ENCODE data around the gene AGBL1. TPM values are rescaled to one million over a fixed set of nuclear protein-coding genes. Genes with fewer than 3 reads are reported as not detected.

AGBL1 gene
- polyA plus RNA-seq, 1 donor (not counting 4 experiments of a cell fraction or from before 2014, with no cell fraction given) = not detected

DNA sequence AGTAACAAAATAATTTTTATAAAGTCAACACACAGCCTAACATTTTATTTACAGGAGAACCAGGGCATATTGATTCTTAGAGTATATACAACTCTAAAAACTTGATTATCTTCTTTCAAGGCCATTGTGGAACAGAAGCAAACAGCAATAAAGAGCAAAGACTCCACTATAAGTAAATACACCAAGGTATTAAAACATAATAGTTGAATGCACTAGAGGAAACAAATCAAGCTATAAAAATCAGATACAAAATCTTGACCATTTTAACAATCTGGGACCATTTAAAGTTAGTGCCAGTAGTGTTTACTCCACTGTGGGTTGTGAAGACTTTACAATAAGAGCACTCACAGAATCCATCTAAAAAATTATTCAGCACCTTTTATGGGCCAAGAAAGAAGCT is 323.6 kb downstream of the AGBL1 start:
- Histone ChIP-seq H3K4me2 (ENCODE audit: control insufficient read depth, extremely low read depth, insufficient read depth, low read depth, low read length) (no peak overlapping the region), H3K4me1 (ENCODE audit: control insufficient read depth, extremely low read depth, insufficient read depth, low read length) (no peaks in the 10 kb centered on the region)

DNA sequence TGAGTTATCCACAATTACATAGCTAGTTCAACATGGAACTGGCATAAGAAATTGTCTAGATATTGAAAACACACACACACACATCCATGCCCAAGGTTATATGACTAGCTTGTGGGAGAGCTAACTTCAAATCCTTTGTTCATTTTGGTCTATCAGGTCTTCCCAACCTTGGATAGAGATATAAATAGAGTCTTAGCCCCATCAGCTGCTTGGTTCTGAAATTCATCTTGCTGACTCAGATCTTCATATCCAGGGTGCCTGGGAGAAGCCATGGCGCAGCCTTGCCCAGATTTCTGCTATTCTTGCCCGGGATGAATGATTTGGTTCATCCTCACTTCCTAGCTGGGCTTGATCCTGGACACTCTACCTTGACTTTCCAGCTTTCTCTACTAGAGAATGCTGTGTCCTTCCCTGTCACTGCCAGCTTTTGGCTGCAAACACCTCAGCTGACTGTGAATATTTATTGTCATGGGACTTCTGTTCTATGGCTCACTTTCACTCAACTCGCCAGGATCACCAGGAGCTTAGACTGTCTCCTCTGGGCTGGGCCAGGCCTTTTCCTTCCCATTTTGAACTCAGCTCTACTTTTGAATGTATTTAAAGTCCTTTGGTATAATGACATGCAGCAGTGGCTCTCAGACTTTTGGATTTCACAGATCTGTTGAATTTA is 324.4 kb downstream of the AGBL1 start:
- Histone ChIP-seq H4K20me1 (ENCODE audit: control insufficient read depth, extremely low read depth, insufficient read depth, low read length) (no peaks in the 10 kb centered on the region), H3K9me1 (ENCODE audit: control insufficient read depth, extremely low read depth, insufficient read depth, low read length) (no peaks in the 10 kb centered on the region), H3K27ac (ENCODE audit: control insufficient read depth, insufficient read depth, low read length) (no peak overlapping the region), H3K79me2 (ENCODE audit: control insufficient read depth, insufficient read depth, low read length) (no peaks in the 10 kb centered on the region), H2AFZ (ENCODE audit: control insufficient read depth, low read length) (no peak overlapping the region), H3K9ac (ENCODE audit: control insufficient read depth, extremely low read depth, insufficient read depth, low read length) (no peak overlapping the region), H3K4me2 (ENCODE audit: control insufficient read depth, extremely low read depth, insufficient read depth, low read depth, low read length) (no peak overlapping the region), H3K9me3 (ENCODE audit: control insufficient read depth, low read depth, low read length) (no peaks in the 10 kb centered on the region), H3K4me3 (ENCODE audit: control insufficient read depth in 2 of 3, extremely low read depth in 1 of 3, insufficient read depth in 2 of 3, low read depth in 1 of 3, low read length in 3 of 3) (no peak overlapping the region), H3K36me3 (ENCODE audit: control insufficient read depth in 2 of 2, extremely low read depth in 1 of 2, insufficient read depth in 2 of 2, low read length in 2 of 2) (no peaks in the 10 kb centered on the region), H3K27me3 (ENCODE audit: control insufficient read depth, extremely low read depth, insufficient read depth, low read length) (no peaks in the 10 kb centered on the region), H3K4me1 (ENCODE audit: control insufficient read depth, extremely low read depth, insufficient read depth, low read length) (no peaks in the 10 kb centered on the region)
- dilution Hi-C loops (cut with MboI; ENCODE audit: extremely low pct_ligation_motif_present, low sequenced_read_pairs) = no loop called here
- TF ChIP-seq EZH2 (IDR thresholded peaks at IDR 0.05; ENCODE audit: low read length) = no peak
- TF ChIP-seq, protein P1, sequence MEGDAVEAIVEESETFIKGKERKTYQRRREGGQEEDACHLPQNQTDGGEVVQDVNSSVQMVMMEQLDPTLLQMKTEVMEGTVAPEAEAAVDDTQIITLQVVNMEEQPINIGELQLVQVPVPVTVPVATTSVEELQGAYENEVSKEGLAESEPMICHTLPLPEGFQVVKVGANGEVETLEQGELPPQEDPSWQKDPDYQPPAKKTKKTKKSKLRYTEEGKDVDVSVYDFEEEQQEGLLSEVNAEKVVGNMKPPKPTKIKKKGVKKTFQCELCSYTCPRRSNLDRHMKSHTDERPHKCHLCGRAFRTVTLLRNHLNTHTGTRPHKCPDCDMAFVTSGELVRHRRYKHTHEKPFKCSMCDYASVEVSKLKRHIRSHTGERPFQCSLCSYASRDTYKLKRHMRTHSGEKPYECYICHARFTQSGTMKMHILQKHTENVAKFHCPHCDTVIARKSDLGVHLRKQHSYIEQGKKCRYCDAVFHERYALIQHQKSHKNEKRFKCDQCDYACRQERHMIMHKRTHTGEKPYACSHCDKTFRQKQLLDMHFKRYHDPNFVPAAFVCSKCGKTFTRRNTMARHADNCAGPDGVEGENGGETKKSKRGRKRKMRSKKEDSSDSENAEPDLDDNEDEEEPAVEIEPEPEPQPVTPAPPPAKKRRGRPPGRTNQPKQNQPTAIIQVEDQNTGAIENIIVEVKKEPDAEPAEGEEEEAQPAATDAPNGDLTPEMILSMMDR (optimal IDR thresholded peaks at IDR 0.05 in 1 of 3, IDR thresholded peaks at IDR 0.05 in 1 of 3, conservative IDR thresholded peaks at IDR 0.05 in 1 of 3; ENCODE audit: extremely low read depth in 1 of 3, insufficient read depth in 2 of 3, low read length in 3 of 3) = no peak
- no peak for FAIRE-seq
- DNase-seq (ENCODE audit: low read depth, low spot score) = no peak

More for the DNA sequence above, 323.6 kb downstream of the AGBL1 start:
- no peak for DNase-seq (ENCODE audit: low read depth, low spot score)
- H3K36me3 ChIP-seq (ENCODE audit: control insufficient read depth in 2 of 2, extremely low read depth in 1 of 2, insufficient read depth in 2 of 2, low read length in 2 of 2) = no peaks in the 10 kb centered on the region
- H3K9me3 ChIP-seq (ENCODE audit: control insufficient read depth, low read depth, low read length) = no peaks in the 10 kb centered on the region
- FAIRE-seq = no peak
- no peak overlapping the region for H3K9ac ChIP-seq (ENCODE audit: control insufficient read depth, extremely low read depth, insufficient read depth, low read length)
- H2AFZ ChIP-seq (ENCODE audit: control insufficient read depth, low read length) = no peak overlapping the region
- dilution Hi-C loops (cut with MboI; ENCODE audit: extremely low pct_ligation_motif_present, low sequenced_read_pairs) = no loop called here
- H3K79me2 ChIP-seq (ENCODE audit: control insufficient read depth, insufficient read depth, low read length) = no peaks in the 10 kb centered on the region
- H3K27ac ChIP-seq (ENCODE audit: control insufficient read depth, insufficient read depth, low read length) = no peak overlapping the region
- TF ChIP-seq, protein P1 (optimal IDR thresholded peaks at IDR 0.05 in 1 of 3, IDR thresholded peaks at IDR 0.05 in 1 of 3, conservative IDR thresholded peaks at IDR 0.05 in 1 of 3; ENCODE audit: extremely low read depth in 1 of 3, insufficient read depth in 2 of 3, low read length in 3 of 3) = no peak
- TF ChIP-seq EZH2 (IDR thresholded peaks at IDR 0.05; ENCODE audit: low read length) = no peak
- no peaks in the 10 kb centered on the region for H3K9me1 ChIP-seq (ENCODE audit: control insufficient read depth, extremely low read depth, insufficient read depth, low read length)
- no peak overlapping the region for H3K4me3 ChIP-seq (ENCODE audit: control insufficient read depth in 2 of 3, extremely low read depth in 1 of 3, insufficient read depth in 2 of 3, low read depth in 1 of 3, low read length in 3 of 3)
- H3K27me3 ChIP-seq (ENCODE audit: control insufficient read depth, extremely low read depth, insufficient read depth, low read length) = no peaks in the 10 kb centered on the region
- no peaks in the 10 kb centered on the region for H4K20me1 ChIP-seq (ENCODE audit: control insufficient read depth, extremely low read depth, insufficient read depth, low read length)
